Heart right ventricle (tissue), 16 donors: ENCODE data around the gene TSHR. TPM values are rescaled to one million over a fixed set of nuclear protein-coding genes. Genes with fewer than 3 reads are reported as not detected.

Experiments used
- ATAC-seq, 8 donors: fragments of 200-7000 bp; cut with Tn5 transposase; one replicate each; pipeline ENCODE4 v1.9.1; 2020; ENCODE audit warnings: mild to moderate bottlenecking in 8 of 8, moderate library complexity in 8 of 8, moderate number of reproducible peaks in 1 of 8
- DNase-seq, 2 donors: peaks; one replicate each; pipeline ENCODE4 v3.0.0-alpha.2; 2020
- H3K27ac ChIP-seq, 10 donors: fragments of 200-600 bp; sonication (generic) in 2 of 10; one replicate each; pipeline versions ENCODE4 v1.5.0 to v1.8.0; 2020 to 2022; ENCODE audit warnings: mild to moderate bottlenecking in 3 of 10
- H3K27me3 ChIP-seq, 7 donors: fragments of 200-600 bp; one replicate each; pipeline ENCODE4 v1.8.0; 2021 to 2022; ENCODE audit warnings: mild to moderate bottlenecking in 2 of 7
- H3K36me3 ChIP-seq, 9 donors: fragments of 200-600 bp; sonication (generic) in 1 of 9; one replicate each; pipeline versions ENCODE4 v1.5.0 to v1.8.0; 2020 to 2022; ENCODE audit warnings: mild to moderate bottlenecking in 2 of 9
- H3K4me1 ChIP-seq, 9 donors: fragments of 200-600 bp; sonication (generic) in 1 of 9; one replicate each; pipeline versions ENCODE4 v1.5.0 to v1.8.0; 2020 to 2022; ENCODE audit warnings: mild to moderate bottlenecking in 4 of 9
- H3K4me3 ChIP-seq, 10 donors: fragments of 200-600 bp; sonication (generic) in 2 of 10; one replicate each; pipeline versions ENCODE4 v1.5.0 to v1.8.0; 2020 to 2022; ENCODE audit warnings: mild to moderate bottlenecking in 7 of 10, moderate library complexity in 2 of 10
- H3K9me3 ChIP-seq, 11 donors: fragments of 200-600 bp in 10 of 11; sonication (generic) in 2 of 11; one replicate each; pipeline versions ENCODE4 v1.5.0 to v1.8.0; 2013 to 2022; ENCODE audit warnings: mild to moderate bottlenecking in 2 of 11, control low read depth in 1 of 11, moderate library complexity in 1 of 11
- WGBS, 2 donors: extraction: QIAGEN DNeasy Blood & Tissue Kit; methylation state at CpG; one replicate each; pipeline ENCODE4 v1.1.7; 2013; ENCODE audit warnings: inconsistent platforms in 1 of 2; 5-methylcytosine and 5-hydroxymethylcytosine counted together
- intact Hi-C, 10 donors: fragments of 100-400 bp; cut with DNase I; formaldehyde crosslinking; loops; one replicate each; pipeline versions ENCODE4 v1.11.1 to v1.14.2; 2022
- polyA plus RNA-seq, 2 donors: library from polyadenylated mRNA; stranded (reverse); fragments of 200-250 nt; gene quantifications; one replicate each; pipeline ENCODE4 v1.2.3, GENCODE V29; 2013
- total RNA-seq, 10 donors: library from RNA; stranded (reverse); fragmentation: NEBNext Ultra II Directional in 3 of 10; extraction: Animal tissue kit (Norgen Biotek cat#: 25700) in 3 of 10; gene quantifications; one replicate each; pipeline versions ENCODE4 v1.2.1 to v1.2.4, GENCODE V29; 2021 to 2023
- TF ChIP-seq, protein P1 (sequence below), 9 donors: fragments of 200-600 bp; sonication (generic) in 2 of 9; IDR thresholded peaks; one replicate each; pipeline versions ENCODE4 v1.5.0 to v1.8.0; 2021 to 2022; ENCODE audit warnings: antibody characterized with exemption in 9 of 9, mild to moderate bottlenecking in 5 of 9, moderate library complexity in 1 of 9
- donor health status: Arrhythmogenic right ventricular cardiomyopathy.
- donor health status: ischemic (EF 13 %, LVEDD 7.1; RV severe dilation, severe dysfunction).
- donor health status: healthy with polysubstance abuse.
- donor health status: DM: no; HTN: yes; CAD: no.
- donor health status: DM: no; HTN: no; CAD: no.
- donor health status: ischemic (EF 25% LVEDD 6.9; RV normal size, moderate dysfunction).
- donor health status: ischemic (EF 25% LVEDD 5.7; RV mildly dilated, moderate dysfunction).
- donor health status: healthy.
- donor health status: DM: yes; HTN: yes; CAD: no.
- donor health status: Ischemic cardiomyopathy.
- donor health status: ischemic (EF 35%, LVEDD 5.7; RV mildly dilated, moderate dysfunction).
- donor health status: nonischemic (EF 11% LVEDD 7.7; RV severe dilation, severe dysfunction).
- donor health status: DM: yes; HTN: yes; CAD: no.
- donor health status: PGD.
- donor health status: ischemic (EF 29% LVEDD 5.4; RV normal size, mild dysfunction).
- donor health status: nonischemic (EF 23%, LVEDD 6.1; RV moderate dilation, normal function).

Gene TSHR
- total and polyA plus RNA-seq, 12 donors, result 0.04 TPM; not detected in 11

DNA sequence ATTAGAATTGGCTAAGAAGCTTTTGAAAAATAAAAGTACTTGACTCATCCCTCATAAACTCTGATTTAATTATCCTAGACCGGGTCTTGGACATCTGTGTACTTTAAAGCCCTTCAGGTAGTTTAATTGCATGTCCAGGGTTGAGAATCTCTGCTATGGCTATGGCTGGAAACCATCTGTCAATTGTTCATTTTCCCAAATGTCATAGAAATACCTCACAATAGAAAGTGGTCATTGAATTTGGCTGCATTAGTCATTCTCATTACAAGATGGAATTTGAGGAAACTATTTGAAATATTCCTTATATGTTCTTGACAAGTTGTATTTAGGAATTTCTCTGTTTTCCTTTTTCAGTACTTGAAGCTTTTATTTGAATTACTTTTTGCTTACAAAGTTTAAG is 111.3 kb downstream of the TSHR start:
- H3K4me3 ChIP-seq, result no peak overlapping the region
- H3K9me3 ChIP-seq, result peaks cover 0 to 23% (median under 1%) of the 10 kb centered on the region in 11 donors
- 51 to 57% methylated on average over 1 of the region's 1 CpG for WGBS, 2 donors
- intact Hi-C loops, result no loop called here
- H3K27ac ChIP-seq, result no peak overlapping the region
- no peaks in the 10 kb centered on the region for H3K36me3 ChIP-seq
- no peak for DNase-seq
- ATAC-seq, result no peak
- TF ChIP-seq, protein P1, sequence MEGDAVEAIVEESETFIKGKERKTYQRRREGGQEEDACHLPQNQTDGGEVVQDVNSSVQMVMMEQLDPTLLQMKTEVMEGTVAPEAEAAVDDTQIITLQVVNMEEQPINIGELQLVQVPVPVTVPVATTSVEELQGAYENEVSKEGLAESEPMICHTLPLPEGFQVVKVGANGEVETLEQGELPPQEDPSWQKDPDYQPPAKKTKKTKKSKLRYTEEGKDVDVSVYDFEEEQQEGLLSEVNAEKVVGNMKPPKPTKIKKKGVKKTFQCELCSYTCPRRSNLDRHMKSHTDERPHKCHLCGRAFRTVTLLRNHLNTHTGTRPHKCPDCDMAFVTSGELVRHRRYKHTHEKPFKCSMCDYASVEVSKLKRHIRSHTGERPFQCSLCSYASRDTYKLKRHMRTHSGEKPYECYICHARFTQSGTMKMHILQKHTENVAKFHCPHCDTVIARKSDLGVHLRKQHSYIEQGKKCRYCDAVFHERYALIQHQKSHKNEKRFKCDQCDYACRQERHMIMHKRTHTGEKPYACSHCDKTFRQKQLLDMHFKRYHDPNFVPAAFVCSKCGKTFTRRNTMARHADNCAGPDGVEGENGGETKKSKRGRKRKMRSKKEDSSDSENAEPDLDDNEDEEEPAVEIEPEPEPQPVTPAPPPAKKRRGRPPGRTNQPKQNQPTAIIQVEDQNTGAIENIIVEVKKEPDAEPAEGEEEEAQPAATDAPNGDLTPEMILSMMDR (IDR thresholded peaks at IDR 0.05), result no peak
- H3K27me3 ChIP-seq, result no peaks in the 10 kb centered on the region
- H3K4me1 ChIP-seq, result no peaks in the 10 kb centered on the region

DNA sequence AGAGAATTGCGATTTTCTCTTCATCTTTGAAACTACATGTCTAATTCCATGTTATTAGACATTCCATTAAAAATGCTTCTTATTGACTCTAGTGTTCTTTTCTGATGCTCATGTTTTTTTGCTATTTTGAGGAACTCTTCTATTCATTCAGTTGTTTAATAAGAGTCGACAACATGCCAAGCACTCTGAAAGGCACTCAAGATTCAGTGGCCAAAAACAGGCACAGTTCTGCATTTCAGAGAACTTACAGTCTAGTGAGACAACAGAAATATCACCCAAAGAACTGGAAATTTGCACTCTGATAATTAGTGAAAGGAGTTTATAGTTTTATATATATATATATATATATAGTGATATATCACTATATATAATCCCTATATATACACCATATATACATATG is 111.7 kb downstream of the TSHR start:
- Histone ChIP-seq H3K4me1 (no peaks in the 10 kb centered on the region), H3K4me3 (no peak overlapping the region), H3K9me3 (peaks cover 0 to 27% (median 3%) of the 10 kb centered on the region in 11 donors), H3K27ac (no peak overlapping the region), H3K27me3 (no peaks in the 10 kb centered on the region), H3K36me3 (no peaks in the 10 kb centered on the region)
- ATAC-seq (no peak), DNase-seq (no peak)
- TF ChIP-seq, protein P1 (IDR thresholded peaks at IDR 0.05), result no peak
- intact Hi-C loops, result no loop called here
- WGBS, 2 donors, result 82 to 90% methylated on average over 2 of the region's 2 CpGs

GRCh38 chr14:81068176-81068782 is 112.9 kb downstream of the TSHR start:
- no peaks in the 10 kb centered on the region for H3K4me1 ChIP-seq
- no peaks in the 10 kb centered on the region for H3K36me3 ChIP-seq
- ATAC-seq, result no peak
- WGBS, 2 donors, result 83 to 85% methylated on average over 2 of the region's 2 CpGs
- TF ChIP-seq, protein P1 (IDR thresholded peaks at IDR 0.05), result no peak
- H3K4me3 ChIP-seq, result no peak overlapping the region
- peaks cover 0 to 31% (median 3%) of the 10 kb centered on the region in 11 donors for H3K9me3 ChIP-seq
- no peak overlapping the region for H3K27ac ChIP-seq
- no peak for DNase-seq
- intact Hi-C loops, result no loop called here
- H3K27me3 ChIP-seq, result no peaks in the 10 kb centered on the region

DNA sequence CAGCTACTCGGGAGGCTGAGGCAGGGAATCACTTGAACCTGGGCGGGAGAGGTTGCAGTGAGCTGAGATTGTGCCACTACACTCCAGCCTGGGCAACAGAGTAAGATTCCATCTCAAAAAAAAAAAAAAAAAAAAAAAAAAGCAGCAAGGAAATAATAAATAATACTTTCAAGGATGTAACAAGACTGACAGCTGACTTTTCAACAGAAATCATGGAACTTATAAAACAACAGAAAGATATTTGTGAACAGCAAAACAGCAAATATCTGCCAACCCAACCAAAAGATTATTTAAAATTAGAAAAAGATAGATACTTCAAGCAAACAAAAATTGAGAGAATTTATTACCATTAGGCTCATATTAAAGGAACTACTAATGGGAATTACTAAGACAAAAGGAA is 115.1 kb downstream of the TSHR start:
- Histone ChIP-seq H3K27me3 (no peaks in the 10 kb centered on the region), H3K4me3 (no peak overlapping the region), H3K9me3 (peaks cover 0 to 31% (median 3%) of the 10 kb centered on the region in 11 donors), H3K36me3 (no peaks in the 10 kb centered on the region), H3K27ac (no peak overlapping the region), H3K4me1 (no peaks in the 10 kb centered on the region)
- DNase-seq (no peak), ATAC-seq (no peak)
- TF ChIP-seq, protein P1 (IDR thresholded peaks at IDR 0.05), result no peak
- 76 to 87% methylated on average over 2 of the region's 2 CpGs for WGBS, 2 donors
- intact Hi-C loops, result no loop called here
